HG03469 (cell line): ENCODE measurements around the gene ILK.

Source experiments
- ATAC-seq: cut with Tn5 transposase; IDR thresholded peaks from one replicate; pipeline ENCODE4 v1.9.1; 2021; ENCODE audit warnings: mild to moderate bottlenecking, moderate library complexity, moderate number of reproducible peaks; ENCODE audit not compliant: unreplicated experiment

ILK gene

GRCh38 chr11:6654281-6655019 is 50.9 kb downstream of the ILK start:
- ATAC-seq: no peak

- ATAC-seq: no peak
Observed at GRCh38 chr11:6655020-6655789, 51.6 kb downstream of the ILK start.

DNA sequence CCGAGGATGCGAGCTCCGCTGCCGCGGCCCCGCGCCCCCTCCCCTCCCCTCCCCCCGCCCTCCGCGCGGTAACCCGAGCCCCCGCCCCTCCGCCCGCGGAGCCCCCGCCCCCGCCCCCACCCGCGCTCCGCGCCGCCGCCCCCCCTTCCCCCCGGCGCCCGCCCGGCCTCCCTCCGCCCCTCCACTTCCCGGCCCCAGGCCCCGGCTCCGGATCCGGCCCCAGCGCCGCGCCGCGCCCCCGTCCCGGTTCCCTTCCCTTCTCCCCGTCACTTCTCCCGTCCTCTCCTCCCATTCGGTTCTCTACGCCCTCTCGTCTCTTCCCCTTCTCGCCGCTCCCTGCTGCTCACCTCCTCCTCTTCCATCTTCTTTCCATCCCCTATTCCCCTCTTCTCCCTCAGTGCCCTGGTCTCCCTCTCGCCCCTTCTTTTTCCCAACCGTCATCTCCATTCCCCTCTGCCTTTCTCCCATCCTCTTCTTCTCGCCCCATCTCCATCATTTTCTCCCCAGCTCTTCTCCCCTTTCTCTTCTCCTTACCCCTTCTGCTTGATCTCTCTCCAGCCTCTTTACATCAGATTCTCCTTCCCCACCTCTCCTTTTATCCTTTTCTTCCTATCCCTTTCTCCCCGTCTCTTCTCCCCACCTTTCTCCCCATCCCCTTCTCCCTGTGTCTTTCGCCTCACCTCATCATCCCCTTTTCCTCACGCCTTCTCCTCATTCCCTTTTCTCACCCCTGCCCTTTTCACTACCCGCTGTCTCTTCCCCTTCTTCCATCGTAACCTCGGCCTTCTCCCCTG is 52.4 kb downstream of the ILK start, which contains the start of gene DCHS1:
Gene DCHS1, minus strand, starts transcription at position 20 of the 794 bp plus-strand sequence. CDS start 14,196 bp downstream, outside the sequence.
- no peak for ATAC-seq

DNA sequence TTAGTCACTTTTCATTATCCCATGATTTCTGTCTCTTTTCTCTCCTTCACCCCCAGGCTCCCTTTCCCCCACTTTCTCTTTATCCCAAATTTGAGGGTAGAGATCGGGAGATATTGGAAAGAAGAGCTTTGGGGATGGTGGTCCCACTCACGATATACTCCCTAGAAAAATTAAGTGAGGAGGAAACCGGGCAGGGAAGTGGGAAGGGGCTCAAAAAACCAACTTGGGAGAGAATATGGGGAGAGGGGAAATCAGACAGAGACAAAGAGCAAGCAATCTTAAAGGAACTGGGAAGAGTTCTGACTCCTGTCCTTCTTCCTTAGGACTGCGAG is 53.0 kb downstream of the ILK start:
- no peak for ATAC-seq

GRCh38 chr11:6656936-6657335 is 53.4 kb downstream of the ILK start:
- no peak for ATAC-seq

DNA sequence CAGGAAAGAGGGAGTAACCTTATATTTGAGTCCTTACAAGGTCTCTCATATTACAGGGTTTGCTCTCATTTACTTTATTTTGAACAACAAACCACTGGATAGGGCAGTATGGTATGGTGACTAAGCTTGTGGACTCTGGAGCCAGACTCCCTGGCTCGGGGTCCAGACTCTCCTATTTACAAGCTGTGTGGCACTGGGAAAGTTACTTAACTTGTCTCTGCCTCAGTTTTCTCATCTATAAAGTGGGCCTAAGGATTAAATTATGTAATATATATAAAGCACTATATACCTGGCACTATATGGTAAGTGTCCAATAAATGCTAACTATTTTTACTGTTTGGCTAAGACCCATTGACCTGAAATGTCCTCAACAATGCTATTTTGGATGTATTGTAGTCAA is 53.8 kb downstream of the ILK start:
- ATAC-seq: no peak

- ATAC-seq: no peak
Observed at GRCh38 chr11:6658647-6659046, 55.1 kb downstream of the ILK start.
